Activated CD4-positive, alpha-beta T cell treated with anti-CD3 and anti-CD28 coated beads, Interleukin-10, Interleukin-2, amounts not matched to agents 100 ng/mL and 50 ng/mL, durations not matched to agents 16 hours and 8 hours (primary cell): Measurements from ENCODE around the gene MAP2K6.

Experiments
- DNase-seq: peaks from one replicate; pipeline ENCODE4 v3.0.0-alpha.2; 2020

MAP2K6 gene

DNA sequence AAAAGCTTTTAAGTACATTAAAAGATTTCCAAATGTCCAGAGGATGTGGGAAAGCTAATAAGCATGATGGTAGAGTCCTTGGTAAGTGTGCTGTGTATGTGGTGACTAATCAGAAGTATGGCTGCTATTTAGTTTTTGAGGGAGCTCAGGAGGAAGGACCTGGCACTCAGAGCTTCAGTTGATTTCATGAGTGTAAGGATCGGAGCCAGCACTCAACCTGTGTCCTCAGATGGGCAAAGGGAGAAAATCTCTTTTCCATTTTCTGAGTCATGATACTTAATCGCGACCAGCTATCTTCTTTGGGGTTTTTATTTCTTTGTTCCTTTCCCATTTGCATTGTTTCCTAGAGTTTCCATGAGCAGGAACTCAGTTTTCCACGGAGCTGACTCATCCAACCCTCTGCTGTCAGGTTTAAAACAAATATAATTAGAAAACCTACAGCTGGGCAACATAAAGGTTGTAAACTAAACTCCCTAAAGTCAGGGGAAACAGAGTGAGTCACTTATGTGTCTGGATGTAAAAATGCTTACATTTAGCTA is 125.4 kb downstream of the MAP2K6 start:
- DNase-seq: no peak

DNA sequence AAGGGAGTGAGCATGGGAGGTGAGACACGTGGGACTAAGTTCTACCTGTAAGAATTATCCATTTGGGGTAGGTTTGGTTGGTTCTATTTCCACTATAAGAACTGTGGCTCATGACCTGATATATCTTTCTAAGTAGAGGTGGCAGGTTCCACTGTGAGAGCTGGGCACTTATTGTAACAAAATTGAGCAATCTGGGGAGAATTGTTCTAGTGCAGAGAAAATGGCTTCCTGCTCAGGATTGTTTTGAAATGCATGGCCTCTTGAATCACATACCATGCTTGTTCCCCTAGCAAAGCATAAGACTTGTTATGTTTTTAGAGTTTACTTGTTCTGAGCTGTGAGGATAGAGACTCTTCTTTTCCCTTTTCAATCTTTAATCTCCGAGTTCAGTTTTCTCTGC is 125.9 kb downstream of the MAP2K6 start:
- DNase-seq: no peak

DNA sequence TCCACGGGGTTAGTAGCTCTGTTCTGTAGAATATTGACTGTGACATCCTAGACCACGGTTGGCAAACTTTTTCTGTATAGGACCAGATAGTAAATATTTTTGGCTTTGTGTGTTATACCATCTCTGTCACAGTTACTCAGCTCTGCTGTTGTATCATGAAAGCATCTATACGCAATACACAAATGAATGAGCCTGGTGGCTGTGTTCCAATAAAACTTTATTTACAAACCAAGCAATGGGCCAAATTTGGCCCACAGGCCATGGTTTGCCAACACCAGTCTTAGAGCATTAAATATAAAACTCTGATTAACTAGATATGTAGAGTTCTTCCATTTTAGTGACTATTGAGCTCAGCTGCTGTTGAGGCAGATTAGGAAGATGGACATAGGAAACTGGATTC is 132.7 kb downstream of the MAP2K6 start:
- no peak for DNase-seq

DNA sequence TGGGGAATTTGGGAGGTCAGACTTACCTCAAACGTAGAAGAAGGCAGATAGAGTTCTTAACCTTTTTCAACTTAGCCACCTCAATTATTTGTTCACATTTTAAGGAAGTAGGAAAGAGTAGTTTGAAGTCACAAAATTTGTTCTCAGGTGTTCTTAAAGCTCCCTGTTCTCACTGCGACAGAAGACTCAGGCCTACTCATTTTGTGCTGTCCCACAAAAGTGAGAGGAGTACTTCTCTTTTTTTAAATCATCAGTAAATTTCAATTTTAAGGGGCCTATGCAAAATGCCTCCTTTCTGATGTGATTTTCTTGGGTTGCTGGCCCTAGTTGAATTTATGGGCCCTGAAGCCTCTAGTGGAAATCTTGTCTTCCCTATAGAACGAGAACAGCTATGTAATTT is 133.4 kb downstream of the MAP2K6 start:
- no peak for DNase-seq

DNA sequence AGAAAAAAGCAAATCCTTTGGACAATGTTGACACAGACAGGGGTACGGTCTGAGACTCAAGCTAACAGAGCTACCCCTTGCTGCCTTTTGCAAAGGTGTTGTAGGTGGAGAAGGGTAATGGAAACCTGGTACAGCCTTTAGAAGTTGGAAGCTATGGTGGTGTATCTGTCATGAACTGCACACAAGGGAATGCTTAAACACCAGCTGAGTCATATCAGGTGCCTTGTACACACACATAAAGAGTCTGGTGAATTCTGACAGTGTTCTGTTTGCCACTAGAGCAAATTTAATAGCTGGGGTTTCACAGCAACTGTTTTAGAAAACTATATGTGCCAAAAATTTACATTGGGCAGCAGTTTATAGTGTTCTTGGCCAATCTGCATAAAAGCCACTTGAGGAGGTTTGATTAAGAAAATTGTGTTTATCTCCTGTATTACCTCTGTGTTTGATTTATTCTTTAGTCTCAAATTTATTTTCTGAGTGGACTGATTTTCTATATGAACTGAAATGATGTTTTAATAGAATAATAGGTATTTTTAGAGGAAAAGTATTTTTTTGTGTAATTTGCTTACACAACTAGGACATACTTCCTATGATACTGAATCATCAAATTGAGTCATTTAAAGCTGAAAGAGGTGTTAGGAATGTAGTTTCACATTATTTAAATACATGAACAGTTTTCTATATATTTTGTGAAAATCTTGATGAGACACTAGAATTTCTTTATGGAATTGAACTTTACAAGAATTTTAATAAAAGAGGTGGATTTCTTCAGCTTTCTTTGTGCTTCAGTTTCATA is 136.9 kb downstream of the MAP2K6 start:
- DNase-seq: no peak

DNA sequence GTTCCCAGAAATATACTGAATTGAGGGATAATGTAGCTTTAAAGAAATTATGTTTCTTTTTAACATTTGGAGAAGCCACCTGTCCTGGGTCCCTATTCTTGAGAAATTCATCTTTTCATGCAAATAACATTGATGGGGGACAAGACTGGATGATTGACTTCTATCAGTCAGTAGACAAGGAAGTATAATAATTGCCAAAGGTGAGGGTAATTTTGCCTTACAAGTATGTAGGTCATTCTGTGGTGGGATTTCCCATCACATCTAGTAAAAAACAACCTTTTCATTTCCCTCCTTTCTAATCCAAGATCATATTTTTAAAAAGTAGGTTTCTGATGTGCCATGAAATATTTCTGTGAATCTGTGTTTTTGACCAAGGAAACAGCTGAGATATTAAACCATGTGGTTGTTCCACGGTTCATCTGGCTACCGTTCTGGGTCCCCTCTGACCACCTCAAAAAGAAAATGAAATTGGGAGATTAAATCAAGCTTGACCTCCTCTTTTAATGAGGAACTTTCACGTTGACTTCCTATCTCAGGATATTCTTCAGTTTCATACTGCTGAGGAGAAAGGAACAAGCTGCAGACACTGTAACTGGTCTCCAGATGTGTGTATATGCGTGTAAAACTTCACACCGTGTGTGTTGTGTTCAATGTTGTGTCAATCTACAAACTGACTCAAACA is 138.6 kb downstream of the MAP2K6 start:
- DNase-seq: no peak

DNA sequence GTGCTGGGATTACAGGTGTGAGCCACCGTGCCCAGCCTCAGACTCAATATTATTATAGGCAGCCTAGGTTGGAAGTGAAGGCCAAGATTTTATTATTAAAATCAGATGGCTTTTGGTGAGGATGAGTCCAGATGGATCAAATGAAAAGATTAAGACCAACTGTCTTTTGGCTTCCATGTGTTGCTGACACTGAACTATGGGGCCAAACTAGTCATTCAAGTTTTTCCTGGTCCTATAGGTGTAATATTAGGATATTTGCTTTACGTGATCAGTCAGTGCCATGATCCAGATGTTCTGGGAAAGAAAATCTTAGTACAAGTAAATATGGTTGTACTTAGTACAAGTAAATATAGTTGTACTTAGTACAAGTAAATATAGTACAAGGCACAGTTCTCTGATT is 140.6 kb downstream of the MAP2K6 start:
- no peak for DNase-seq

DNA sequence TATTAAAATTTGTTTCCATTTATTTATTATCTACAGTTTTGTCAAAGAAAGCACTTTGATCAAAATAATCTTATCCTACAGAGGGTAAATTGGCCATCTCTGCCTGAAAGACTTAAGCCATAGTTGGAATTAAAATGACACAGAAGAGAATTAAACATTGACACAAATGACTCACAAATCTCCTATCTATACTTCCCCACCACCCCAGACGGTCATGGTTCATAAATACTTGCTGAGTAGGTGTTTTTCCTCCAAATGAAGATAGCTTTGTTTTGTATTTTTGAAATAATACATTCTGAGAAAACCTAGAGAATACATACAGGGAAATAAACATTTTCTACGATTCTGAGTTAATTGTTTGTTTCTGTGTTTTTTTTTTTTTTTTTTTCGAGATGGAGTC is 142.8 kb downstream of the MAP2K6 start:
- DNase-seq: no peak

DNA sequence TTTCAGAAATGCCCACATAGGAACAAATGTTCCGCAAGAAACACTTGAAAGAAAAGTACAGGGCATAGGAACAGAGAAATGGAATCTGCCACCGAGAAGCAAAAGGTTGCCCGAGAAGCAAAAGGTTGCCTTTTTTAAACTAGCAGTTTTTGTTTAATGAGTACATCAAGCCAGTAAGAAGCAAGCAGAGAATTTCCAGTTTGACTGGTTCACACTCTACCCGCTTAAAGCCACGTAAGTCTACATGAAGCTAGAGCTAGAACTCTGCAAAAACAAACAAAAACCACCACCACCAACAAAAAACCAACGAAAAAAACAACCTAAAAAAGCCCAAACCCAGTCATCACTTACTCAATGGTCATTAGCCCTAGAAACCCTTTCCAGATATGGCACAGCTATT is 144.3 kb downstream of the MAP2K6 start:
- no peak for DNase-seq

DNA sequence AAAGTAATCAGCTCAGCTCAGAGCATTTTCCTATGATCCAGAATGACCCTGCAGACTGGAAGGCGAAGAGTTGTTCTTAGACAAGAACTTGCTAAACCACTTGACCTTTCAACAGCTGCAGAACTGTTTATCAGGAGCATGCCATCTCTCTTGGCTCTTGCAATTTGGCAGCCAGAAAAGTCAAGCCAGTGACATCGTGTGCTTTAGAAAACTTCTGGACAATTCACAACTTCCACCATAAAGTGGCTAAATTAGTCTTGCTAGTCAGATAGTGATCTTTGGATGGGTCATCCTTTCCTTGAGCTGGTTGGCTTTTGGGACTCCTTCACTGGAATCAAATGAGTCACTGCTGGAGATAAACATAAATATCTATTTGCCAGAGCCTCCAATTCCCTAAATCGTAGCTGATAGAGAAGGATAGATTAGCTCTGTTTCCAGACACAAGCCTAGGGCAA is 146.5 kb downstream of the MAP2K6 start:
- DNase-seq: no peak

DNA sequence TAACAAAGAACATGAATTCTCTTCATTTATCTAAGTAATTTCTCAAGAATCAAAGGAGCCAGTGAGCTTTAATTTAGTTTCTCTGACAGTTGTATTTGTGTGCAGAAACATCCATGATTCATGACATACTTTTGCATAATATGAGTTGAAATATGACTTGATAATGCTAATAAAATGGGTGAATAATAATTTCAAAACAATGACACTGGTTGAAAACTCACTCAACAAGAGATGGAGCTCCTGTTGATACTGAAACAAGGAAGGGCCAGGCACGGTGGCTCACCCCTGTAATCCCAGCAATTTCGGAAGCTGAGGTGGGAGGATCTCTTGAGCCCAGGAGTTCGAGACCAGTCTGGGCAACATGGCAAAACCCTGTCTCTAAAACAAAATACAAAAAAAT is 147.0 kb downstream of the MAP2K6 start:
- DNase-seq: no peak

DNA sequence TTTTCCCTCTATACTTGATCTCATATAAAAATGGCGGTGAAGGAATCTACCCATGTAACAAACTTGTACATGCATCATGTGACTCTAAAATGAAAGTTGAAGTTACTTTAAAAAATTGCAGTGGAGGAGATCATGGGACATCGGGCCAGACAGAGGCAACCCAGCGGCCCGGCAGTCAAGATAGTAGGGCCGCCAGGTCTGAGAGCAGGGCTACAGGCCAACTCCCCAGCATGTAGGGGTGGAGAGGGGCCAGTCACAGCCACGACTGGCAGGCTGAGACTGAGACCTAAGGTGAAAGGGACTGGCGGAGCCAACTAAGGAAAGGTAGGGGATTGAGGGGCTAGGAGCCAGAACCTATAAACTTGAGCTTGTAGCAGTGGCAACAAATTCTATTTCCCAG is 150.9 kb downstream of the MAP2K6 start:
- no peak for DNase-seq

DNA sequence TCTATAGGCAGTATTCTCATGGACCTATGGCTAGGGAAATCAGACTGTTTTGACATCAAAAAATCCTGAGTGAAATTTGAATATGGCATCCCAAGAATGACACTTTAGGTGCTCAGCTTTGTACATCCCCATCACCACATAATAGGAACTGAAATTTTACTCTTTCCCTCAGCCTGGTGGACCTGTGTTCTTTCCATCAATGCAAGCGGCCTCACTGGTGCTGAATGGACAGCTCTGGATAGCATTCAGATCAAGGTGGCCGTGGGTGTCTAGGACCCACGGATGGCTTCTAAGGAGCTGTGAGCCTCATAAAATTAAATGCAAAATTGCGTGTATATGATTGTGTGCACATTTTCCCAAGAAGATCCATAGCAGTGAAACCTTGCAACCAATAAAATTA is 152.6 kb downstream of the MAP2K6 start:
- no peak for DNase-seq

DNA sequence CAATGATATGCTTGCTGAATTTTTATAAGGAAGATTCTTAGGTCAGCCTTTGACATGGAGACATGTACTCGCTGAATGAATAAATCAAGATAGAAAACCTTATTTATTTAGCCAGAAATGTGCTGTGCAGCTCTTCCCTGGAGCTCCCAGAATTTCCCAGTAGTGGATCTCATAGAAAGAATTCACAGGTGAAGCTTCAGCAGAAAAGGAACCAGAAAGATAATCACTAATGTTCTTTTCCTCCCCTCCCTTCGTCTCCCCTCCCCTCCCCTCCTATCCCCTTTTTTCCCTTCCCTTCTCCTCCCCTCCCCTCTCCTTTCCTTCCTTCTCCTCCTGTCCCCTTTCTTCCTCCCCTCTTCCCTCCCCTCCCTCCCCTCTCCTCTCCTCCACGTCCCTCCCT is 158.2 kb downstream of the MAP2K6 start:
- no peak for DNase-seq

DNA sequence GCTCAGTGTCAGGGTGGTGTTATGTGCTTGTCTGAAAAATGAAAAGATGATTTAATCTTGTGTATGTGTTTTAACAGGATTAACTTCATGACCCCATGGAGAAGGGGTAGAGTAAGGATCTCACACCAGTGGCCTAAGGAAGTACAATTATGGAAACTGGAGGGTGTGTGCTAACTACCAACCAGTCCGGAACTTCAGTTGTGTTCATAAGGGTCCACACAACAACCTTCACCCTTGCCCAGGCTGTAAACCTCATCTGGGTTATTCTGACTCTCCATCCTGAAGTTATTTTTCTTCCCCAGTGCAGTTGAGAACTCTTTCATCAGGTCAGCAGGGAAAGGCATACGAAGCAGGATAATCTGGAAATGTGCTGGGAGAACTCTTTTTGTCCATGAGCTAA is 158.9 kb downstream of the MAP2K6 start:
- no peak for DNase-seq

DNA sequence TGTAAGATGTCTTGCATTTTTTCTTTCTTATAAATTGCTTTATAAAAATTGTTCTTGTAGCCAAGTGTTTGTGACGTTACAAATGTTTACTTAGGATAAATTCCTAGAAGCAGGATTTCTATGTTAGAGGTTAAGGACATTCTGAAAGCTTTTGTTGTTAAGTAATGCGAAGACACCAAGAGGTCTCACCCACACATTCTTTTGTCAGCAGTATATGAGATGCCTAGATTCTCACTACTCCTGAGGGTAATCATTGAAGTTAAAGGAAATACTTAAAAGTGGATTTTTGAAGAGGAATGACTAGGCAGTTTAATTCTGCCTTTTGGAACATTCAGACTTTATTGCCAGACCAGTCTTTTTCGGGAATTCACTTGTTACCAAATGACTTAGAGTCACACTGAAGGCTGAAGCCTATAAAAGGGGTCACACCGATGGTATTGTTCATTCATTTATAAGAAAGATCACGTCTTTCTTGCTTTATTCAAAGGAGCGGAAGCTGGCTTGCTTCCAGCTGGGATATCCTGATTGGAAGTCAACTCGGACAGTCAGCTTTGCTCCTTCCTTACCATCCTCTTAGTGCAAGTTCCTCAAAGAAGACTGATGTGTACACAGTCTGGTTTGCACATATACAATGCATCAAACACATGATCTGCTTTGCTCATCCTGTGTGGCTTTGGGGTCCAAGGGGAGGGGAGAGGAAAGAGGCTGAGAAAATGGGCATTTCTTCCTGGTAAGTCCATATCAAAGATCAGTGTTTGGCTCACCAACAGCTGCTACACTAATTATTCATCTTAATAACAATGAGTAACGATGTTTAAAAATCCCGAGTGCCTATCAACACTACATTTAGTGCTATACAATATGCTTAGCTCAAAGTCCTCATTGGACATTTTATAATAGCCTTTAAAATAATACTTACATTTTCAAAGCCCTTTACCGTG is 160.0 kb downstream of the MAP2K6 start:
- no peak for DNase-seq

DNA sequence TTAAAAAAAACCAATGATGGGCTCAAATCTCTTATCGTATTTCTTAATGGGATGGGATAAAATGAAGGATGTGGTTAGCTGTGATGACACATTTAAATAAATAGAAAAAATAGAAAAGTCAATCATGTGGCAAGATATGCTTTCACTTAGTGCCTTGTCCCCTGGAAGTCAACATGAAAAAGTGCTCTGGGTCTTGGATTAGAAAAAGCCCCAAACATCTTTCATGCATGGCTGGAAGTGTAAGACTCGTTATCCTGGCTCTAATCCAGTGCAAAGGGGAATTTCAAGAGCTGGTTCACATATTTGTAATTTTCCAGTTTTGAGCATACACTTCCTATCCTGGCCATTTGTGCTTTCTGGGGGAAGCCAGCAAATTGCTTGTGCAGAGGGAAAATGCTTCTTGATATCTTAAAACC is 160.9 kb downstream of the MAP2K6 start:
- DNase-seq: no peak

DNA sequence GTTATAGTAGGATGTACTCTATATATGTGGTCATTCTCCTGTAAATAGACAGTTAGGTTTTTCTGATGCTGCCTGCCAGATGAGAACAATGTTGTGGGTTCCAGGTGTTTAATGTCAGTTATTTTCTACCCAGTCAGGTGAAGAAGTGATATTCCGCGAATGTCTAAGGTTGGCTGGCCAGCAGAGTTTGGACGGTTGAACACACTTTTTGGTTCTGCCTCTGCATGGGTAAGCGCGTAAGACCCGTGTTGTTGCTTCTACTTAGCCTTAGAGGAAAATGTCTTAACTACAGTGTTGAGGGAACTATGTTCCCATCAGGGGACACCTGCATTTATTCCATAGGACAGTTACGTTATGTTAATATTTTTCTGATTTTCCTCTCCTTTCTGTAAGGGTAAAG is 162.6 kb downstream of the MAP2K6 start:
- no peak for DNase-seq

DNA sequence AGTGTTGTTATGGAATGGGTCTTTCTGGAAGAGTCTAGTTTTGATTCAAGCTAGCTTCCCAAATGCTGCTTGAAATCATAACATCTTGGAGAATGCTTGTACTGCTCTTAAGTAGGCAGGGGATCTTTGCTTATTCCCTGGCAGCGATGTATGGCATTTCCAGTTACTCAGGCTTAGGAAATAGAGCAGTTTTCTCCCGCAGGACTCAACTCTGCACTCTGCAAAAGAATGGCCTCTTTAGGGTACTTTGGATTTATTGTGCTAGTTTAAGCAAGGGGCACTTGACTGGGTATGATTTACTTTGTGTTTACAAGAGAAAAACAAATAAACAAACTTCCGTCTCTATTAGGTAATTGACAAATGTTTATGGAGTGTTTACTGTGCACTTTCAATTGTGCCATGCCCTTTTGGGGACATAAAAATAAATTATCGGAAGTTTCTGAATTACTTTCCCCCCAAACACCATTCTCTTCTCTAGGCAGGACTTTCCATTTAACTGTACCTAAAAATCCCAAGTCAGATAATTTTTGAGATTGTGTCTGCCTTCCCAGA is 164.0 kb downstream of the MAP2K6 start:
- DNase-seq: no peak

DNA sequence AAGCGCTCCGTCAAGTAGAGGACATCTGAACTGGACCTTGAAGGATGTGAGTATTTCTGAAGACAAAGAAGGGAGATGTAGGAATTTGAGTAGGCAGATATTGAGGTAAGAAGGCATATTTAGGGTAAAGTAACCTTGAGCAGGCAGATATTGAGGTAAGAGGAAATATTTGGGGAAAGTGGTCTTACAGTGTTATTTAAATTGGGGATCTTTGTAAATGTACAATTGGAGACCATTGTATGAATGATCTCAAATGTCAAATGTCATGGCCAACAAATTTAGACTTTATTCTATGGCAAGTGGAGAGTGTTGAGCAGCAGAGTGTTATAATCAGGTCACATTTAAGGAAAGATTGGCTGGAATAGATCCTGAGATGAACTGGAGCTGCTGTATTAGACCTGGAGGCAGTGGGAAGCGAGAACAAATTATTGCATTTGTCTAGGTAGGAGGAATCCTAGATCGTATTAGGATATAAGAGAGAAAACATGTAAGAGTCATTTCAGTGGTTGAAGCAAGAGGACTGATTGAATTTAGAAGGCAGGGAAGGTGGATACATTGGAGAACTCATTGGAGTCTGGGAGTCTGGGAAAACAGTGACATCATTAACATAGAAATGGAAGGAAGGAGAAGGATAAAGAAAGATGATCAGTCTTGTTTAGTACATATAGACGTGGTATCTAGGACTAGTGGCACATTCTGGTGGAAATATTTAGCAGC is 165.6 kb downstream of the MAP2K6 start:
- DNase-seq: no peak

DNA sequence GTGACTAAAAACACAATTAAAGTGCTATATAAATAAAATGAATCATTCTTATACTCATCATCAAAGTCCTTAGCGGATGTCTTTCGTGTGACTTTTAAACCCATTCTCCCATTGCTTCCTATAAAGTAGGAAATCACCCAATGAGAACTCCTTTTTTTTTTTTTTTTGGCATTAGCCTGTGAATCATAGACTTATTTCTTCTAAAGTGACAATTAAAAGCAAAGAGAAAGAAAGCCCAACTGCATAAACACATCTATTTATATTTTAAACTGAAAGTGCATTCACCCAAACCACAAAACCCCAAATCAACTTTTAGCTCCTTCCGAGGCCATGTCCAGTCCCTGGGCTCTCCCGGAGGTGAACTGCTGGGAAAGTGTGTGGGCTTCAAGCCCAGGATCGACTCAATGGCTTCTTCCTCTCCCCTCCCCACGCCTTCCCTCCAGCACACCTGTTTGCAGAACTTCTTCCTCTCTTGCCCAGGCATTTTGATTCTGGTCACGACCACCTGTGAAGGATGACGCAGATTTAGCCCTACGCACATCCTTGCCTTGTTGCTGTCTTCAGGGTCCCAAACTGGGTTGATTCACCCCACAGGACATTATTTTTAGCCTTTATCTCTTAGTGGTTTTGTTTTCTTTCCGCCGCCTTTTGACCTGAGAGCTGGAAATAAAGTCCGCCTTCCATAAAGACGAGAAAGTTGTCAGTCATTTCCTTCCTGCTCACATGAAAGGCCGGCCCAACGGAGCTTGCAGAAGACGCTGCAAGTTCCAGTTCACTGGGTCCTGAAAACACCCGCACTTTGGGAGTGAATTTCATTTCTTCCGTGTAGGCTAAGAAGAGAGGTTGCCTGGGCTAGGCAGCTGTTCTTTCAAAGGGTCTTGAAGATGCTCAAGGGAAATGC is 166.8 kb downstream of the MAP2K6 start:
- no peak for DNase-seq
